Adrenal gland (tissue), 5 donors: ENCODE measurements around the gene TLR5.

Source experiments
- POLR2A ChIP-seq, 2 donors: fragments of 450-650 bp; IDR thresholded peaks; one replicate each; pipeline ENCODE4 v1.6.1; 2017; ENCODE audit warnings: antibody characterized with exemption in 2 of 2, mild to moderate bottlenecking in 2 of 2, moderate library complexity in 1 of 2
- TF ChIP-seq, protein P1 (sequence below), 6 experiments: fragments of 450-650 bp in 4 of 6; fragments of 200-600 bp in 2 of 6; sonication (generic) in 1 of 6; IDR thresholded peaks; 1 replicate in 5 of 6; 2 replicates in 1 of 6; pipeline versions ENCODE4 v1.5.1 to v1.8.0; 2016 to 2021; ENCODE audit warnings: antibody characterized with exemption in 6 of 6, mild to moderate bottlenecking in 2 of 6, moderate library complexity in 1 of 6
- donor health status: DM: no; HTN: no; CAD: no.

DNA sequence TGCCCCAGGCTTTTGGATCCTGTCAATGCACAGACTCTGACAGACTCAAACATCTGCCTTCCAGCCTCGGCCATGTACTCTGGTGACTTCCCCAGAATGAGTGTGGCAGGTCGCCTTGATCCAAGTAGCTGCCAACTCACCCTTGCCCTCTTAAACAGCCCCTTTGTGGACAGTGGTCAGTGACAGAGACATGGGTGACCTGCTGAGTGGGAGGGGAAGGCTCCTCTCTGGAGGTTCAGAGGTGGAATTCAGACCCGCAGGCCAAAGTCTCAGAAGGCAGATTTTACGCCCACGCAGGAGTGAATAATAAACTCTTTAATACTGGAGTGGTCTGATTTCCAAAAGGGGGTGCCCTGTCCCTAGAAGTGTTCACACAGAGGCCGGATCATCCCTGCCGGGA lies 63.5 kb downstream of the TLR5 start:
- TF ChIP-seq, protein P1, sequence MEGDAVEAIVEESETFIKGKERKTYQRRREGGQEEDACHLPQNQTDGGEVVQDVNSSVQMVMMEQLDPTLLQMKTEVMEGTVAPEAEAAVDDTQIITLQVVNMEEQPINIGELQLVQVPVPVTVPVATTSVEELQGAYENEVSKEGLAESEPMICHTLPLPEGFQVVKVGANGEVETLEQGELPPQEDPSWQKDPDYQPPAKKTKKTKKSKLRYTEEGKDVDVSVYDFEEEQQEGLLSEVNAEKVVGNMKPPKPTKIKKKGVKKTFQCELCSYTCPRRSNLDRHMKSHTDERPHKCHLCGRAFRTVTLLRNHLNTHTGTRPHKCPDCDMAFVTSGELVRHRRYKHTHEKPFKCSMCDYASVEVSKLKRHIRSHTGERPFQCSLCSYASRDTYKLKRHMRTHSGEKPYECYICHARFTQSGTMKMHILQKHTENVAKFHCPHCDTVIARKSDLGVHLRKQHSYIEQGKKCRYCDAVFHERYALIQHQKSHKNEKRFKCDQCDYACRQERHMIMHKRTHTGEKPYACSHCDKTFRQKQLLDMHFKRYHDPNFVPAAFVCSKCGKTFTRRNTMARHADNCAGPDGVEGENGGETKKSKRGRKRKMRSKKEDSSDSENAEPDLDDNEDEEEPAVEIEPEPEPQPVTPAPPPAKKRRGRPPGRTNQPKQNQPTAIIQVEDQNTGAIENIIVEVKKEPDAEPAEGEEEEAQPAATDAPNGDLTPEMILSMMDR (IDR thresholded peaks at IDR 0.05), result no peak
- TF ChIP-seq POLR2A (IDR thresholded peaks at IDR 0.05), result no peak
